Measurements from ENCODE around the gene ALCAM. TPM values are rescaled to one million over a fixed set of nuclear protein-coding genes. Genes with fewer than 3 reads are reported as not detected.

ALCAM gene
- total RNA-seq, result 28.6 and 29.8 TPM in 2 replicates
- long read RNA-seq, full-length matches to known transcripts, result 35 of 92 reads
- long read RNA-seq, partial matches to known transcripts, result 48 of 92 reads
- long read RNA-seq, other reads (novel, unspliced or antisense), result 9 of 92 reads

- H3K36me3 Mint-ChIP-seq (ENCODE audit: insufficient read depth), result no peaks in the 10 kb centered on the region
- H3K27me3 Mint-ChIP-seq, result peaks cover 25% of the 10 kb centered on the region
- TF ChIP-seq CTCF (IDR thresholded peaks at IDR 0.05; ENCODE audit: unreplicated experiment), result peak; percentile 41
- peak; percentile 89 for DNase-seq (ENCODE audit: low spot score, unreplicated experiment)
- peak within 1 kb of the TSS; percentile 97 for H3K27ac Mint-ChIP-seq
- no peaks in the 10 kb centered on the region for H3K9me3 Mint-ChIP-seq (ENCODE audit: low read depth)
- H3K4me1 Mint-ChIP-seq (ENCODE audit: low read depth), result peaks cover 31% of the 10 kb centered on the region
- H3K4me3 Mint-ChIP-seq (ENCODE audit: low read depth), result peak within 1 kb of the TSS; percentile 86
Measured at GRCh38 chr3:105366326-105367062, at the start of gene ALCAM. Gene ALCAM (plus strand): TSS chr3:105366909.

- Mint-ChIP-seq H3K36me3 (ENCODE audit: insufficient read depth) (no peaks in the 10 kb centered on the region), H3K4me1 (ENCODE audit: low read depth) (no peaks in the 10 kb centered on the region), H3K27me3 (no peaks in the 10 kb centered on the region), H3K27ac (no peak overlapping the region), H3K4me3 (ENCODE audit: low read depth) (no peak overlapping the region), H3K9me3 (ENCODE audit: low read depth) (no peaks in the 10 kb centered on the region)
- DNase-seq (ENCODE audit: low spot score, unreplicated experiment), result no peak
- no peak for TF ChIP-seq CTCF (IDR thresholded peaks at IDR 0.05; ENCODE audit: unreplicated experiment)
Measured at GRCh38 chr3:105317841-105318240, 48.9 kb upstream of the ALCAM start.

- Mint-ChIP-seq H3K27me3 (no peaks in the 10 kb centered on the region), H3K4me3 (ENCODE audit: low read depth) (no peak overlapping the region), H3K27ac (no peak overlapping the region), H3K9me3 (ENCODE audit: low read depth) (no peaks in the 10 kb centered on the region), H3K4me1 (ENCODE audit: low read depth) (no peaks in the 10 kb centered on the region), H3K36me3 (ENCODE audit: insufficient read depth) (no peaks in the 10 kb centered on the region)
- DNase-seq (ENCODE audit: low spot score, unreplicated experiment), result no peak
- no peak for TF ChIP-seq CTCF (IDR thresholded peaks at IDR 0.05; ENCODE audit: unreplicated experiment)
Measured at GRCh38 chr3:105322570-105323273, 44.0 kb upstream of the ALCAM start.

- Mint-ChIP-seq H3K9me3 (ENCODE audit: low read depth) (no peaks in the 10 kb centered on the region), H3K4me1 (ENCODE audit: low read depth) (no peaks in the 10 kb centered on the region), H3K4me3 (ENCODE audit: low read depth) (no peak overlapping the region), H3K27me3 (no peaks in the 10 kb centered on the region), H3K27ac (no peak overlapping the region), H3K36me3 (ENCODE audit: insufficient read depth) (no peaks in the 10 kb centered on the region)
- TF ChIP-seq CTCF (IDR thresholded peaks at IDR 0.05; ENCODE audit: unreplicated experiment), result no peak
- no peak for DNase-seq (ENCODE audit: low spot score, unreplicated experiment)
Measured at GRCh38 chr3:105323274-105323599, 43.5 kb upstream of the ALCAM start.

- no peak for DNase-seq (ENCODE audit: low spot score, unreplicated experiment)
- H3K9me3 Mint-ChIP-seq (ENCODE audit: low read depth), result no peaks in the 10 kb centered on the region
- no peak overlapping the region for H3K27ac Mint-ChIP-seq
- H3K4me1 Mint-ChIP-seq (ENCODE audit: low read depth), result no peaks in the 10 kb centered on the region
- no peak for TF ChIP-seq CTCF (IDR thresholded peaks at IDR 0.05; ENCODE audit: unreplicated experiment)
- H3K36me3 Mint-ChIP-seq (ENCODE audit: insufficient read depth), result no peaks in the 10 kb centered on the region
- H3K4me3 Mint-ChIP-seq (ENCODE audit: low read depth), result no peak overlapping the region
- H3K27me3 Mint-ChIP-seq, result no peaks in the 10 kb centered on the region
Measured at GRCh38 chr3:105324951-105325350, 41.8 kb upstream of the ALCAM start.
